HCT116 (cell line): ENCODE data around the gene KMO.

Experiments used
- EZH2 ChIP-seq: fragments of 200-600 bp; sonication (generic); IDR thresholded peaks from 2 replicates; pipeline ENCODE4 v1.6.1; 2017; ENCODE audit warnings: antibody characterized with exemption, mixed run types
- EZH2phosphoT487 ChIP-seq: fragments of 200-600 bp; IDR thresholded peaks from 2 replicates; pipeline ENCODE4 v1.6.1; 2018; ENCODE audit warnings: antibody characterized with exemption, borderline replicate concordance
- POLR2A ChIP-seq: IDR thresholded peaks from 2 replicates; pipeline ENCODE4 v1.7.0; 2011; ENCODE audit warnings: borderline replicate concordance; ENCODE audit not compliant: insufficient read depth, insufficient read length; ENCODE audit errors: extremely low read depth
- POLR2AphosphoS5 ChIP-seq: IDR thresholded peaks from 2 replicates; pipeline ENCODE4 v1.6.1; 2011; ENCODE audit warnings: mild to moderate bottlenecking, low read depth, low read length, moderate library complexity
- TCF7L2 ChIP-seq: IDR thresholded peaks from 2 replicates; pipeline ENCODE4 v1.7.0; 2011; ENCODE audit warnings: borderline replicate concordance, inconsistent platforms; ENCODE audit not compliant: insufficient read depth, insufficient read length; ENCODE audit errors: extremely low read depth
- YY1 ChIP-seq: IDR thresholded peaks from 2 replicates; pipeline ENCODE4 v1.6.1; 2011; ENCODE audit warnings: low read length, low read depth, moderate library complexity, mild to moderate bottlenecking; ENCODE audit not compliant: insufficient replicate concordance; ENCODE audit errors: extremely low read depth
- TF ChIP-seq, protein P1 (sequence below), 3 experiments: fragments of 200-600 bp in 1 of 3; sonication (generic) in 1 of 3; IDR thresholded peaks in 2 of 3; conservative IDR thresholded peaks in 1 of 3; 2 replicates each; pipeline ENCODE4 v1.5.1; 2012 to 2017; ENCODE audit warnings: low read depth in 2 of 3, low read length in 2 of 3, antibody characterized with exemption in 1 of 3, borderline replicate concordance in 1 of 3, control low read depth in 1 of 3, mild to moderate bottlenecking in 1 of 3, mixed read lengths in 1 of 3, mixed run types in 1 of 3, moderate library complexity in 1 of 3; ENCODE audit not compliant: insufficient read depth in 1 of 3
- TF ChIP-seq, protein P2 (sequence below): IDR thresholded peaks from 2 replicates; pipeline ENCODE4 v1.6.1; 2012
- TF ChIP-seq, protein P3 (sequence below): IDR thresholded peaks from 2 replicates; pipeline ENCODE4 v1.6.1; 2012; ENCODE audit warnings: low read depth

DNA sequence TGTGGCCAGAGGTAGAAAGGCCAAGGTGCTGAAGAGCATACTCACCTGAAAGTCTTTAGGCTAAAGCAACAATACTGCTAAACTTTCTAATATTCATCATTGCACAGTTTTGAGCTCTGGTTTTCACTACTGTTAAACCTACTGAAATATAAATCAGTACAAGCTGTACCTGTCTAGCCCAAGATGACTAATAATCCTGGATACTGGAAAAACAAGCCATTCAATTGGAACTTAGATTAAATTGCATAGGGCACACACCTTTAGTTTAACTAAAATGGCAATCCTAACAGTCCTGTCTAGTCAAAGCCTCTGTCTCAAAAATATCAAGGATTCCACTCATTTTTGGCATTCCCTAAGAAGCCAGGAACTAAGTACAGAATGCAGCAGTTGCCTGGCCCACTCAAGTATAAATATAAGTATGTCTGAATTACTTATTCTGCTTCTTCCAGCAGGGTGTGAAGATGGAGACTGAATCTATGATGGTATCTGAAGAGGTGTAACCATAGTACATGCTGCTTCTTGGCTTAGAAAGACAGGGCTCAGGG, 104.9 kb downstream of the KMO start:
- TF ChIP-seq, protein P1, sequence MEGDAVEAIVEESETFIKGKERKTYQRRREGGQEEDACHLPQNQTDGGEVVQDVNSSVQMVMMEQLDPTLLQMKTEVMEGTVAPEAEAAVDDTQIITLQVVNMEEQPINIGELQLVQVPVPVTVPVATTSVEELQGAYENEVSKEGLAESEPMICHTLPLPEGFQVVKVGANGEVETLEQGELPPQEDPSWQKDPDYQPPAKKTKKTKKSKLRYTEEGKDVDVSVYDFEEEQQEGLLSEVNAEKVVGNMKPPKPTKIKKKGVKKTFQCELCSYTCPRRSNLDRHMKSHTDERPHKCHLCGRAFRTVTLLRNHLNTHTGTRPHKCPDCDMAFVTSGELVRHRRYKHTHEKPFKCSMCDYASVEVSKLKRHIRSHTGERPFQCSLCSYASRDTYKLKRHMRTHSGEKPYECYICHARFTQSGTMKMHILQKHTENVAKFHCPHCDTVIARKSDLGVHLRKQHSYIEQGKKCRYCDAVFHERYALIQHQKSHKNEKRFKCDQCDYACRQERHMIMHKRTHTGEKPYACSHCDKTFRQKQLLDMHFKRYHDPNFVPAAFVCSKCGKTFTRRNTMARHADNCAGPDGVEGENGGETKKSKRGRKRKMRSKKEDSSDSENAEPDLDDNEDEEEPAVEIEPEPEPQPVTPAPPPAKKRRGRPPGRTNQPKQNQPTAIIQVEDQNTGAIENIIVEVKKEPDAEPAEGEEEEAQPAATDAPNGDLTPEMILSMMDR (IDR thresholded peaks at IDR 0.05 in 2 of 3, conservative IDR thresholded peaks at IDR 0.05 in 1 of 3; ENCODE audit: borderline replicate concordance in 1 of 3, insufficient read depth in 1 of 3, low read depth in 2 of 3, low read length in 2 of 3): no peak
- TF ChIP-seq POLR2A (no peak), YY1 (no peak), POLR2AphosphoS5 (no peak), EZH2phosphoT487 (no peak), TCF7L2 (no peak), EZH2 (no peak)
- TF ChIP-seq, protein P2, sequence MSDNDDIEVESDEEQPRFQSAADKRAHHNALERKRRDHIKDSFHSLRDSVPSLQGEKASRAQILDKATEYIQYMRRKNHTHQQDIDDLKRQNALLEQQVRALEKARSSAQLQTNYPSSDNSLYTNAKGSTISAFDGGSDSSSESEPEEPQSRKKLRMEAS: no peak
- TF ChIP-seq, protein P3, sequence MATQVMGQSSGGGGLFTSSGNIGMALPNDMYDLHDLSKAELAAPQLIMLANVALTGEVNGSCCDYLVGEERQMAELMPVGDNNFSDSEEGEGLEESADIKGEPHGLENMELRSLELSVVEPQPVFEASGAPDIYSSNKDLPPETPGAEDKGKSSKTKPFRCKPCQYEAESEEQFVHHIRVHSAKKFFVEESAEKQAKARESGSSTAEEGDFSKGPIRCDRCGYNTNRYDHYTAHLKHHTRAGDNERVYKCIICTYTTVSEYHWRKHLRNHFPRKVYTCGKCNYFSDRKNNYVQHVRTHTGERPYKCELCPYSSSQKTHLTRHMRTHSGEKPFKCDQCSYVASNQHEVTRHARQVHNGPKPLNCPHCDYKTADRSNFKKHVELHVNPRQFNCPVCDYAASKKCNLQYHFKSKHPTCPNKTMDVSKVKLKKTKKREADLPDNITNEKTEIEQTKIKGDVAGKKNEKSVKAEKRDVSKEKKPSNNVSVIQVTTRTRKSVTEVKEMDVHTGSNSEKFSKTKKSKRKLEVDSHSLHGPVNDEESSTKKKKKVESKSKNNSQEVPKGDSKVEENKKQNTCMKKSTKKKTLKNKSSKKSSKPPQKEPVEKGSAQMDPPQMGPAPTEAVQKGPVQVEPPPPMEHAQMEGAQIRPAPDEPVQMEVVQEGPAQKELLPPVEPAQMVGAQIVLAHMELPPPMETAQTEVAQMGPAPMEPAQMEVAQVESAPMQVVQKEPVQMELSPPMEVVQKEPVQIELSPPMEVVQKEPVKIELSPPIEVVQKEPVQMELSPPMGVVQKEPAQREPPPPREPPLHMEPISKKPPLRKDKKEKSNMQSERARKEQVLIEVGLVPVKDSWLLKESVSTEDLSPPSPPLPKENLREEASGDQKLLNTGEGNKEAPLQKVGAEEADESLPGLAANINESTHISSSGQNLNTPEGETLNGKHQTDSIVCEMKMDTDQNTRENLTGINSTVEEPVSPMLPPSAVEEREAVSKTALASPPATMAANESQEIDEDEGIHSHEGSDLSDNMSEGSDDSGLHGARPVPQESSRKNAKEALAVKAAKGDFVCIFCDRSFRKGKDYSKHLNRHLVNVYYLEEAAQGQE: no peak
